Measurements from ENCODE around the gene ZNF366. TPM values are rescaled to one million over a fixed set of nuclear protein-coding genes. Genes with fewer than 3 reads are reported as not detected.

ZNF366 gene
- total and polyA plus RNA-seq, 2 of the 13 experiments (the other 11 are each of a cell fraction or from before 2014, with no cell fraction given) = not detected

DNA sequence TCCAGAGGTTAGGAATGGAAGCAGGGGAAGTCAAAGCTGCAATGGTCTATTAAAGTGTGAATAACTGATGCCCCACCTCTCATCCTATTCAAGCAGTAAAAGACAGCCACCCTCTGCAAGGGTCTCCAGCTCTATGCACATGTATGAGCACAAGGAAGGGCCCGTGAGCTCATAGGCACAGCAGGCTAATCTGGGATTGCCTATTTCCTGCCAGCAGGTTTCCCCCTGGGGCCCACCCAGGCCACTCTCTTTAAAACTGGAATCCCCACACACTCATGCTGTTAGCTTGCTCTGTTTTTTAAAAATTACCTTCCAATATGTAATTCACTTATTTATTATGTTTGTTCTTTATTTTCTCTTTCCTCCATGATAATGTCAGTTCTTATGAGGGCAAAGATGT, 48.7 kb upstream of the ZNF366 start (continued):
- TF ChIP-seq, protein P1, sequence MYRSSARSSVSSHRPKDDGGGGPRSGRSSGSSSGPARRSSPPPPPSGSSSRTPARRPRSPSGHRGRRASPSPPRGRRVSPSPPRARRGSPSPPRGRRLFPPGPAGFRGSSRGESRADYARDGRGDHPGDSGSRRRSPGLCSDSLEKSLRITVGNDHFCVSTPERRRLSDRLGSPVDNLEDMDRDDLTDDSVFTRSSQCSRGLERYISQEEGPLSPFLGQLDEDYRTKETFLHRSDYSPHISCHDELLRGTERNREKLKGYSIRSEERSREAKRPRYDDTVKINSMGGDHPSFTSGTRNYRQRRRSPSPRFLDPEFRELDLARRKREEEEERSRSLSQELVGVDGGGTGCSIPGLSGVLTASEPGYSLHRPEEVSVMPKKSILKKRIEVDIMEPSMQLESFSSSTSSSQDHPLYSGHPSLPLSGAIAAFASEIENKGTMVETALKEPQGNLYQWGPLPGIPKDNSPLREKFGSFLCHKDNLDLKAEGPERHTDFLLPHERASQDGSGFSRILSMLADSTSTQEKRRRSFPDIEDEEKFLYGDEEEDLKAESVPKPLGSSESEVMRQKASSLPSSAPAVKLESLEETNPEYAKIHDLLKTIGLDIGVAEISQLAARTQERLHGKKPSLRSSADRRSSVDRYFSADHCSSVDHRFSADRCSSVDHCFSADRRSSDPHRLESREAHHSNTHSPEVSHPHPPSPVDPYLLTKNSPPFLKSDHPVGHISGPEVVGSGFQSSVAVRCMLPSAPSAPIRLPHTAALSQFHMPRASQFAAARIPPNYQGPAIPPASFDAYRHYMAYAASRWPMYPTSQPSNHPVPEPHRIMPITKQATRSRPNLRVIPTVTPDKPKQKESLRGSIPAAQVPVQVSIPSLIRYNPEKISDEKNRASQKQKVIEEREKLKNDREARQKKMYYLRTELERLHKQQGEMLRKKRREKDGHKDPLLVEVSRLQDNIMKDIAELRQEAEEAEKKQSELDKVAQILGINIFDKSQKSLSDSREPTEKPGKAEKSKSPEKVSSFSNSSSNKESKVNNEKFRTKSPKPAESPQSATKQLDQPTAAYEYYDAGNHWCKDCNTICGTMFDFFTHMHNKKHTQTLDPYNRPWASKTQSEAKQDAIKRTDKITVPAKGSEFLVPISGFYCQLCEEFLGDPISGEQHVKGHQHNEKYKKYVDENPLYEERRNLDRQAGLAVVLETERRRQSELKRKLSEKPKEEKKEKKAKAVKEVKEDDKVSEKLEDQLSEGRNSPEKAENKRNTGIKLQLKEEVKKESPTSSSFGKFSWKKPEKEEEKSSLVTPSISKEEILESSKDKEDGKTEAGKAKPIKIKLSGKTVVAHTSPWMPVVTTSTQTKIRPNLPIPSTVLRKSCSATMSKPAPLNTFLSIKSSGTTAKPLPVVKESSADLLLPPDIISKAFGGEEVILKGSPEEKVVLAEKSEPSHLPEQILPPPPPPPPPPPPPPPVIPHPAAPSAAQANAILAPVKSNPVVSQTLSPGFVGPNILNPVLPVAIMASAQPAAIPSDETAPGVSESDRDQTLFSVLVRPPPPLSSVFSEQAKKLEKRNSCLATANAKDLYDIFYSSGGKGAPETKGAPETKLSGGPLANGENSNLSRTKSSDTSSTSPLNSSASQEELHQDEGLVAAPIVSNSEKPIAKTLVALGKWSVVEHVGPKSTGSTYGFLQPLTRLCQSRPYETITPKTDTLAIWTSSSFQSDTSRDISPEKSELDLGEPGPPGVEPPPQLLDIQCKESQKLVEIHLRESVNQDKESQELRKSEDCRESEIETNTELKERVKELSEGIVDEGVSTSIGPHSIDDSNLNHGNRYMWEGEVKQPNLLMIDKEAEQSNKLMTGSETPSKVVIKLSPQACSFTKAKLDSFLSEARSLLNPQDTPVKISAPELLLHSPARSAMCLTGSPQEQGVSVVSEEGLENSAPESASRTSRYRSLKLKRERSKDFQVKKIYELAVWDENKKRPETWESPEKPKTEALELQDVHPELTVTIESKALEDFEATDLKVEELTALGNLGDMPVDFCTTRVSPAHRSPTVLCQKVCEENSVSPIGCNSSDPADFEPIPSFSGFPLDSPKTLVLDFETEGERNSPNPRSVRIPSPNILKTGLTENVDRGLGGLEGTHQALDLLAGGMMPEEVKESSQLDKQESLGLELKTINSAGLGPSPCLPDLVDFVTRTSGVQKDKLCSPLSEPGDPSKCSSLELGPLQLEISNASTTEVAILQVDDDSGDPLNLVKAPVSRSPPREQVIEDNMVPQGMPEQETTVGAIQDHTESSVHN (CRISPR knock-in tag; IDR thresholded peaks at IDR 0.05) = no peak
- TF ChIP-seq, protein P2, sequence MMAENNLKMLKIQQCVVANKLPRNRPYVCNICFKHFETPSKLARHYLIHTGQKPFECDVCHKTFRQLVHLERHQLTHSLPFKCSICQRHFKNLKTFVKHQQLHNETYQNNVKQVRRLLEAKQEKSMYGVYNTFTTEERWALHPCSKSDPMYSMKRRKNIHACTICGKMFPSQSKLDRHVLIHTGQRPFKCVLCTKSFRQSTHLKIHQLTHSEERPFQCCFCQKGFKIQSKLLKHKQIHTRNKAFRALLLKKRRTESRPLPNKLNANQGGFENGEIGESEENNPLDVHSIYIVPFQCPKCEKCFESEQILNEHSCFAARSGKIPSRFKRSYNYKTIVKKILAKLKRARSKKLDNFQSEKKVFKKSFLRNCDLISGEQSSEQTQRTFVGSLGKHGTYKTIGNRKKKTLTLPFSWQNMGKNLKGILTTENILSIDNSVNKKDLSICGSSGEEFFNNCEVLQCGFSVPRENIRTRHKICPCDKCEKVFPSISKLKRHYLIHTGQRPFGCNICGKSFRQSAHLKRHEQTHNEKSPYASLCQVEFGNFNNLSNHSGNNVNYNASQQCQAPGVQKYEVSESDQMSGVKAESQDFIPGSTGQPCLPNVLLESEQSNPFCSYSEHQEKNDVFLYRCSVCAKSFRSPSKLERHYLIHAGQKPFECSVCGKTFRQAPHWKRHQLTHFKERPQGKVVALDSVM (CRISPR knock-in tag; IDR thresholded peaks at IDR 0.05) = no peak
- TF ChIP-seq FOXM1 (CRISPR knock-in tag; IDR thresholded peaks at IDR 0.05) (no peak), TEAD2 (CRISPR knock-in tag; IDR thresholded peaks at IDR 0.05) (no peak), SMAD1 (CRISPR knock-in tag; IDR thresholded peaks at IDR 0.05; ENCODE audit: borderline replicate concordance, low read depth) (no peak), ZNF180 (CRISPR knock-in tag; IDR thresholded peaks at IDR 0.05; ENCODE audit: borderline replicate concordance, low read depth) (no peak), SUZ12 (IDR thresholded peaks at IDR 0.05; ENCODE audit: low read depth, low read length) (no peak), NR1H2 (CRISPR knock-in tag; IDR thresholded peaks at IDR 0.05; ENCODE audit: borderline replicate concordance, low read depth) (no peak), ZNF510 (CRISPR knock-in tag; IDR thresholded peaks at IDR 0.05; ENCODE audit: low read depth) (no peak), MAF1 (CRISPR knock-in tag; IDR thresholded peaks at IDR 0.05; ENCODE audit: borderline replicate concordance) (no peak), ZNF572 (CRISPR knock-in tag; IDR thresholded peaks at IDR 0.05) (no peak), HNF4A (CRISPR knock-in tag; IDR thresholded peaks at IDR 0.05) (no peak), MEIS1 (CRISPR knock-in tag; IDR thresholded peaks at IDR 0.05; ENCODE audit: borderline replicate concordance) (no peak), HNRNPLL (IDR thresholded peaks at IDR 0.05; ENCODE audit: low read depth, low read length, poor library complexity, severe bottlenecking) (no peak), MBD4 (IDR thresholded peaks at IDR 0.05; ENCODE audit: borderline replicate concordance, low read length) (no peak), PHF8 (CRISPR knock-in tag; IDR thresholded peaks at IDR 0.05) (no peak)
- TF ChIP-seq, protein P3, sequence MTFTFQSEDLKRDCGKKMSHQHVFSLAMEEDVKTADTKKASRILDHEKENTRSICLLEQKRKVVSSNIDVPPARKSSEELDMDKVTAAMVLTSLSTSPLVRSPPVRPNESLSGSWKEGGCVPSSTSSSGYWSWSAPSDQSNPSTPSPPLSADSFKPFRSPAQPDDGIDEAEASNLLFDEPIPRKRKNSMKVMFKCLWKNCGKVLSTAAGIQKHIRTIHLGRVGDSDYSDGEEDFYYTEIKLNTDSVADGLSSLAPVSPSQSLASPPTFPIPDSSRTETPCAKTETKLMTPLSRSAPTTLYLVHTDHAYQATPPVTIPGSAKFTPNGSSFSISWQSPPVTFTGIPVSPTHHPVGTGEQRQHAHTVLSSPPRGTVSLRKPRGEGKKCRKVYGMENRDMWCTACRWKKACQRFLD (CRISPR knock-in tag; IDR thresholded peaks at IDR 0.05; ENCODE audit: borderline replicate concordance) = no peak

Data from HepG2 (cell line).